Liver (tissue), 9 donors: Measurements from ENCODE around the gene SAMD8. TPM values are rescaled to one million over a fixed set of nuclear protein-coding genes. Genes with fewer than 3 reads are reported as not detected.

Source experiments
- DNase-seq: peaks from one replicate; pipeline ENCODE4 v3.0.0-alpha.2; 2017; ENCODE audit warnings: low spot score
- H3K27ac ChIP-seq, 2 donors: one replicate each; pipeline ENCODE4 v1.7.0; 2013; ENCODE audit warnings: inconsistent platforms in 2 of 2, low read length in 2 of 2, control low read depth in 1 of 2, low read depth in 1 of 2, mild to moderate bottlenecking in 1 of 2
- H3K27me3 ChIP-seq, 4 donors: one replicate each; pipeline versions ENCODE4 v1.6.1 to v1.7.0; 2013; ENCODE audit warnings: low read length in 3 of 4, inconsistent platforms in 1 of 4, mild to moderate bottlenecking in 1 of 4, moderate library complexity in 1 of 4; ENCODE audit not compliant: control insufficient read depth in 4 of 4, insufficient read depth in 4 of 4
- H3K36me3 ChIP-seq, 4 donors: one replicate each; pipeline versions ENCODE4 v1.6.1 to v1.7.0; 2013; ENCODE audit warnings: low read length in 3 of 4, mild to moderate bottlenecking in 3 of 4, low read depth in 1 of 4, moderate library complexity in 1 of 4; ENCODE audit not compliant: control insufficient read depth in 4 of 4, insufficient read depth in 3 of 4
- H3K4me1 ChIP-seq, 4 donors: one replicate each; pipeline versions ENCODE4 v1.6.1 to v1.7.0; 2013; ENCODE audit warnings: low read length in 3 of 4, mild to moderate bottlenecking in 3 of 4, moderate library complexity in 1 of 4; ENCODE audit not compliant: control insufficient read depth in 4 of 4, insufficient read depth in 4 of 4
- H3K4me3 ChIP-seq, 3 donors: one replicate each; pipeline versions ENCODE4 v1.6.1 to v1.7.0; 2013; ENCODE audit warnings: low read length in 3 of 3, control low read depth in 1 of 3, low read depth in 1 of 3, mild to moderate bottlenecking in 1 of 3
- H3K9ac ChIP-seq, 2 donors: one replicate each; pipeline ENCODE4 v1.7.0; 2013; ENCODE audit warnings: low read length in 2 of 2, mild to moderate bottlenecking in 2 of 2, moderate library complexity in 2 of 2, control low read depth in 1 of 2, low read depth in 1 of 2
- H3K9me3 ChIP-seq, 4 donors: one replicate each; pipeline versions ENCODE4 v1.6.1 to v1.7.0; 2013; ENCODE audit warnings: low read length in 3 of 4; ENCODE audit not compliant: control insufficient read depth in 4 of 4
- ATF3 ChIP-seq: IDR thresholded peaks from 2 replicates; pipeline ENCODE4 v1.6.1; 2016; ENCODE audit warnings: antibody characterized with exemption
- FOXA1 ChIP-seq: IDR thresholded peaks from 2 replicates; pipeline ENCODE4 v1.6.1; 2016; ENCODE audit warnings: antibody characterized with exemption
- FOXA2 ChIP-seq: IDR thresholded peaks from 2 replicates; pipeline ENCODE4 v1.6.1; 2016; ENCODE audit warnings: antibody characterized with exemption
- HNF4G ChIP-seq: IDR thresholded peaks from 2 replicates; pipeline ENCODE4 v1.6.1; 2016; ENCODE audit warnings: antibody characterized with exemption
- JUND ChIP-seq, 2 donors: IDR thresholded peaks; 2 replicates each; pipeline ENCODE4 v1.6.1; 2016; ENCODE audit warnings: antibody characterized with exemption in 2 of 2
- NR2F2 ChIP-seq: IDR thresholded peaks from 2 replicates; pipeline ENCODE4 v1.6.1; 2016; ENCODE audit warnings: antibody characterized with exemption
- RAD21 ChIP-seq, 2 donors: IDR thresholded peaks; 2 replicates each; pipeline ENCODE4 v1.6.1; 2016; ENCODE audit warnings: antibody characterized with exemption in 2 of 2, mild to moderate bottlenecking in 2 of 2
- SP1 ChIP-seq: IDR thresholded peaks from 2 replicates; pipeline ENCODE4 v1.6.1; 2018; ENCODE audit warnings: antibody characterized with exemption, mild to moderate bottlenecking
- TAF1 ChIP-seq: conservative IDR thresholded peaks from 2 replicates; pipeline ENCODE4 v1.6.1; 2016; ENCODE audit warnings: antibody characterized with exemption, mild to moderate bottlenecking
- YY1 ChIP-seq: IDR thresholded peaks from 2 replicates; pipeline ENCODE4 v1.6.1; 2016; ENCODE audit warnings: antibody characterized with exemption, mild to moderate bottlenecking
- WGBS: extraction: QIAGEN DNeasy Blood & Tissue Kit; methylation state at CpG from one replicate; pipeline ENCODE4 v1.1.7; 2013; 5-methylcytosine and 5-hydroxymethylcytosine counted together
- polyA plus RNA-seq, 2 donors: library from polyadenylated mRNA; stranded (reverse) in 1 of 2; unstranded in 1 of 2; fragments of 200-250 nt in 1 of 2; fragments of >200 nt in 1 of 2; fragmentation: Nextera tagmentation in 1 of 2; extraction: Ambion mirVana in 1 of 2; gene quantifications; one replicate each; pipeline versions ENCODE4 v1.2.1 to v1.2.3, GENCODE V29; 2013 to 2015
- total RNA-seq, 2 donors: library from RNA; depleted of rRNA; stranded (reverse); fragments of >200 nt; gene quantifications; one replicate each; pipeline ENCODE4 v1.2.3, GENCODE V29; 2014
- TF ChIP-seq, protein P1 (sequence below): fragments of 150-350 bp; IDR thresholded peaks from 2 replicates; pipeline ENCODE4 v1.5.1; 2017; ENCODE audit warnings: improper control_type of control experiment, low read depth, low read length; ENCODE audit not compliant: missing input control
- TF ChIP-seq, protein P2 (sequence below): IDR thresholded peaks from 2 replicates; pipeline ENCODE4 v1.6.1; 2016; ENCODE audit warnings: antibody characterized with exemption, mild to moderate bottlenecking
- donor health status: healthy.
- donor health status: healthy.
- donor health status: healthy.
- donor health status: healthy.
- donor health status: healthy.

SAMD8 gene
- total and polyA plus RNA-seq, 4 donors: 2.8 to 10.3 (median 4.1) TPM

DNA sequence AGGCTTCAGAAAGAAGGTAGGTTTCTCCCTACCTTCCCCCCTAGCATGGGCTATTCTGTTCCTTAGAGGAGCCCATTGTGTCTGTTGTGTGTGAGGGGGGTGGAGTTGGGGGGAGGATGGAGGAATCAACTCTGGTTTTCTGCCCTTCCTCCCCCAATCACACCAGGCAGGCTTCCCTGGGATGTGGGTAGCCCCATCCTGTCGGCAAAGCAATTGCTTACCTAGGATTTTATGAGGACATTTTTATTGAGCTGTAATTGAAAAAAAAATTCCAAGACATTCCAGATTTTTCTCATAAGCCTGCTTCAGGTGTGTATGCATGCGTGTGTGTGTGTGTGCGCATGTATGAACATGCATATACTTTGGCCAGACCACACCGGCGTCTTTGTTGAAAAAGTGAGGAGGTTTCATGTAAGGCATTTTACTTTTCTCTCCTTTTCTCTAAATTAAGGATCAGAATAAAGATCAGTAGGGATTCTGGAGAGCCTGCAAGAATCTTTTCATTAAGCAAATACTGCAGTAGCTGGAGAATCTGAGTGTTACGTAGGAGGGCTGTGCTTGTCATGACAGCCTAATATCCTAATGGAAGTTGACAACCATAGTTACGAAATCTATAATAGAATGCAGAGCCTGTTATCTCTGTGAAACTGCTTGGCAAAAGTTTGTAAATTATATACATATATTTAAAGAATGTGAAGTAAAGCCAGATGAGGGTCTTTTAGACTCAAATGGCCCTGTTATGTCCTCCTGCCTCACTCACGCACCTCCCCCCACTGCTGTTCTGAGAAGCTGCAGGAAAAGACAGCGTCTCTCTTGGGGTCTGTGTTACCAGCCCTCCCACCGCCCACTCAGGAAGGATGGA, 27.3 kb upstream of the SAMD8 start:
- no peak overlapping the region for H3K27ac ChIP-seq
- DNase-seq: no peak

DNA sequence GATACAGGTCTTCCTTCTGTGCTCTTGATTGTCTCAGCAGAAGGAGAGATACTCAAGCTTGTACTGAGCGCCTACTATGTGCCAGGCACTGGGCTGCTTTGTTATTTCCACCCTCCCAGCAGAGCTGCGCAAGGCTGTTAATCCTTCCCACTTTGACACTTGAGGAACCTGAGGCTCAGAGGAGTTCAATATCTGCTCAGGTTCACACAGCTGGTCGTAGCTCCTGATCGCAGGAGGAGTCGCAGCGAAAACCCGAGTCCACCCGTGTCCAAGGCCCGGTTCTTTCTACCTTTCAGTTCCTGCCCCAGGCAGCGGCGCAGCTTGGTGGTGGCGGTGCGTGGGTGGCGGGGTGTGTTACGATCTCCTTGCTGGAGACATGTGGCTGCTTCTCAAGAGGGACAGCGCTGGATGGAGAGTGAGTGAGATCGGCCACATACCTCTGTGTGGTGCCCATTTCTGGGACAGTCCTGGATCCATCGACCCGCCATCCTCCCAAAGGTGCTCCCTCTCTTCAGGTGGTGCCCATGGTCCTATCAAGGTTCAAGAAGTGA, 26.5 kb upstream of the SAMD8 start:
- no peak overlapping the region for H3K9ac ChIP-seq
- DNase-seq: no peak
- H3K27me3 ChIP-seq: no peaks in the 10 kb centered on the region
- WGBS: 96% methylated on average over 19 of the region's 19 CpGs
- H3K36me3 ChIP-seq: no peaks in the 10 kb centered on the region
- H3K4me3 ChIP-seq: no peak overlapping the region
- no peak for TF ChIP-seq ATF3
- TF ChIP-seq RAD21 (IDR thresholded peaks at IDR 0.05): no peak
- TF ChIP-seq TAF1: no peak
- no peak for TF ChIP-seq FOXA1
- TF ChIP-seq FOXA2: no peak
- H3K4me1 ChIP-seq: no peaks in the 10 kb centered on the region
- H3K27ac ChIP-seq: no peak overlapping the region
- H3K9me3 ChIP-seq: peaks cover 0 to 3% (median 2%) of the 10 kb centered on the region in 4 donors

More for the DNA sequence above, 27.3 kb upstream of the SAMD8 start:
- Histone ChIP-seq H3K9me3 (peaks cover 0 to 3% (median 2%) of the 10 kb centered on the region in 4 donors), H3K9ac (no peak overlapping the region), H3K36me3 (no peaks in the 10 kb centered on the region), H3K4me1 (no peaks in the 10 kb centered on the region), H3K27me3 (no peaks in the 10 kb centered on the region), H3K4me3 (no peak overlapping the region)
- 81% methylated on average over 10 of the region's 10 CpGs for WGBS
- TF ChIP-seq HNF4G (no peak), JUND (IDR thresholded peaks at IDR 0.05) (no peak), NR2F2 (no peak), YY1 (no peak), SP1 (no peak), FOXA1 (no peak), TAF1 (no peak)
- TF ChIP-seq, protein P1, sequence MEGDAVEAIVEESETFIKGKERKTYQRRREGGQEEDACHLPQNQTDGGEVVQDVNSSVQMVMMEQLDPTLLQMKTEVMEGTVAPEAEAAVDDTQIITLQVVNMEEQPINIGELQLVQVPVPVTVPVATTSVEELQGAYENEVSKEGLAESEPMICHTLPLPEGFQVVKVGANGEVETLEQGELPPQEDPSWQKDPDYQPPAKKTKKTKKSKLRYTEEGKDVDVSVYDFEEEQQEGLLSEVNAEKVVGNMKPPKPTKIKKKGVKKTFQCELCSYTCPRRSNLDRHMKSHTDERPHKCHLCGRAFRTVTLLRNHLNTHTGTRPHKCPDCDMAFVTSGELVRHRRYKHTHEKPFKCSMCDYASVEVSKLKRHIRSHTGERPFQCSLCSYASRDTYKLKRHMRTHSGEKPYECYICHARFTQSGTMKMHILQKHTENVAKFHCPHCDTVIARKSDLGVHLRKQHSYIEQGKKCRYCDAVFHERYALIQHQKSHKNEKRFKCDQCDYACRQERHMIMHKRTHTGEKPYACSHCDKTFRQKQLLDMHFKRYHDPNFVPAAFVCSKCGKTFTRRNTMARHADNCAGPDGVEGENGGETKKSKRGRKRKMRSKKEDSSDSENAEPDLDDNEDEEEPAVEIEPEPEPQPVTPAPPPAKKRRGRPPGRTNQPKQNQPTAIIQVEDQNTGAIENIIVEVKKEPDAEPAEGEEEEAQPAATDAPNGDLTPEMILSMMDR: no peak
- TF ChIP-seq, protein P2, sequence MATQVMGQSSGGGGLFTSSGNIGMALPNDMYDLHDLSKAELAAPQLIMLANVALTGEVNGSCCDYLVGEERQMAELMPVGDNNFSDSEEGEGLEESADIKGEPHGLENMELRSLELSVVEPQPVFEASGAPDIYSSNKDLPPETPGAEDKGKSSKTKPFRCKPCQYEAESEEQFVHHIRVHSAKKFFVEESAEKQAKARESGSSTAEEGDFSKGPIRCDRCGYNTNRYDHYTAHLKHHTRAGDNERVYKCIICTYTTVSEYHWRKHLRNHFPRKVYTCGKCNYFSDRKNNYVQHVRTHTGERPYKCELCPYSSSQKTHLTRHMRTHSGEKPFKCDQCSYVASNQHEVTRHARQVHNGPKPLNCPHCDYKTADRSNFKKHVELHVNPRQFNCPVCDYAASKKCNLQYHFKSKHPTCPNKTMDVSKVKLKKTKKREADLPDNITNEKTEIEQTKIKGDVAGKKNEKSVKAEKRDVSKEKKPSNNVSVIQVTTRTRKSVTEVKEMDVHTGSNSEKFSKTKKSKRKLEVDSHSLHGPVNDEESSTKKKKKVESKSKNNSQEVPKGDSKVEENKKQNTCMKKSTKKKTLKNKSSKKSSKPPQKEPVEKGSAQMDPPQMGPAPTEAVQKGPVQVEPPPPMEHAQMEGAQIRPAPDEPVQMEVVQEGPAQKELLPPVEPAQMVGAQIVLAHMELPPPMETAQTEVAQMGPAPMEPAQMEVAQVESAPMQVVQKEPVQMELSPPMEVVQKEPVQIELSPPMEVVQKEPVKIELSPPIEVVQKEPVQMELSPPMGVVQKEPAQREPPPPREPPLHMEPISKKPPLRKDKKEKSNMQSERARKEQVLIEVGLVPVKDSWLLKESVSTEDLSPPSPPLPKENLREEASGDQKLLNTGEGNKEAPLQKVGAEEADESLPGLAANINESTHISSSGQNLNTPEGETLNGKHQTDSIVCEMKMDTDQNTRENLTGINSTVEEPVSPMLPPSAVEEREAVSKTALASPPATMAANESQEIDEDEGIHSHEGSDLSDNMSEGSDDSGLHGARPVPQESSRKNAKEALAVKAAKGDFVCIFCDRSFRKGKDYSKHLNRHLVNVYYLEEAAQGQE: no peak
